K562 (cell line): Measurements from ENCODE around the gene ADD2. TPM values are rescaled to one million over a fixed set of nuclear protein-coding genes. Genes with fewer than 3 reads are reported as not detected.

Experiments used
- E4F1 ChIP-seq: fragments of 250-450 bp; sonication (Bioruptor Pico); IDR thresholded peaks from 2 replicates; pipeline ENCODE4 v1.5.0; 2021; ENCODE audit warnings: mild to moderate bottlenecking, borderline replicate concordance
- KLF13 ChIP-seq: fragments of 450-650 bp; IDR thresholded peaks from 2 replicates; pipeline ENCODE4 v1.6.1; 2016; ENCODE audit warnings: missing genetic modification characterization, low read depth, mild to moderate bottlenecking, missing compliant biosample characterization, moderate library complexity, borderline replicate concordance
- MAX ChIP-seq: sonication (generic); formaldehyde crosslinking; IDR thresholded peaks from 2 replicates; pipeline ENCODE4 v1.9.0; 2022; ENCODE audit warnings: mild to moderate bottlenecking, missing genetic modification reagents
- ZNF24 ChIP-seq: fragments of 450-650 bp; IDR thresholded peaks from 2 replicates; pipeline ENCODE4 v1.6.1; 2016
- ZNF311 ChIP-seq: fragments of 250-450 bp; sonication (Bioruptor Pico); IDR thresholded peaks from 2 replicates; pipeline ENCODE4 v1.4.0; 2020; ENCODE audit warnings: mild to moderate bottlenecking, moderate library complexity
- ZNF584 ChIP-seq: fragments of 200-800 bp; sonication (Bioruptor generic); IDR thresholded peaks from 2 replicates; pipeline ENCODE4 v1.6.1; 2016; ENCODE audit warnings: low read depth, mild to moderate bottlenecking, missing genetic modification characterization, missing compliant biosample characterization
- ZNF76 ChIP-seq: fragments of 250-450 bp; sonication (Bioruptor Pico); IDR thresholded peaks from 2 replicates; pipeline ENCODE4 v1.4.0; 2020; ENCODE audit warnings: mild to moderate bottlenecking, moderate library complexity, borderline replicate concordance
- polyA plus RNA-seq, 8 experiments: library from polyadenylated mRNA; depleted of rRNA in 4 of 8; stranded (reverse) in 5 of 8; unstranded in 3 of 8; fragments of >200 nt; fragmentation: Nextera tagmentation in 2 of 8; fragmentation: Illumina TruSeq in 1 of 8; extraction: Ambion mirVana in 2 of 8; extraction: Trizol in 1 of 8; gene quantifications; 2 replicates each; pipeline versions ENCODE4 v1.2.1 to v1.2.3, GENCODE V29; 2011 to 2014; ENCODE audit warnings: inconsistent platforms in 1 of 8, missing spikeins in 1 of 8
- total RNA-seq, 7 experiments: library from RNA; depleted of rRNA in 6 of 7; stranded (reverse); fragments of >200 nt in 6 of 7; fragmentation: Illumina TruSeq in 2 of 7; extraction: Trizol in 2 of 7; gene quantifications; 2 replicates each; pipeline versions ENCODE4 v1.2.1 to v1.2.3, GENCODE V29; 2011 to 2021; ENCODE audit warnings: low replicate concordance in 1 of 7
- TF ChIP-seq, protein P1 (sequence below): fragments of 450-650 bp; IDR thresholded peaks from 2 replicates; pipeline ENCODE4 v1.7.1; 2018; ENCODE audit warnings: mild to moderate bottlenecking, low read depth; ENCODE audit not compliant: partially characterized antibody
- TF ChIP-seq, protein P2 (sequence below): fragments of 450-650 bp; formaldehyde crosslinking; IDR thresholded peaks from 2 replicates; pipeline ENCODE4 v1.4.0; 2022; ENCODE audit warnings: missing genetic modification characterization
- TF ChIP-seq, protein P3 (sequence below): fragments of 450-650 bp; IDR thresholded peaks from 2 replicates; pipeline ENCODE4 v1.6.1; 2018; ENCODE audit warnings: mild to moderate bottlenecking, low read depth; ENCODE audit not compliant: partially characterized antibody

The ADD2 gene
- total and polyA plus RNA-seq, 9 of the 15 experiments (the other 6 are each of a cell fraction or from before 2014, with no cell fraction given) = 3.5 to 63.0 (median 36.2) TPM

GRCh38 chr2:70626254-70626990, 141.6 kb downstream of the ADD2 start (continued):
- TF ChIP-seq, protein P1, sequence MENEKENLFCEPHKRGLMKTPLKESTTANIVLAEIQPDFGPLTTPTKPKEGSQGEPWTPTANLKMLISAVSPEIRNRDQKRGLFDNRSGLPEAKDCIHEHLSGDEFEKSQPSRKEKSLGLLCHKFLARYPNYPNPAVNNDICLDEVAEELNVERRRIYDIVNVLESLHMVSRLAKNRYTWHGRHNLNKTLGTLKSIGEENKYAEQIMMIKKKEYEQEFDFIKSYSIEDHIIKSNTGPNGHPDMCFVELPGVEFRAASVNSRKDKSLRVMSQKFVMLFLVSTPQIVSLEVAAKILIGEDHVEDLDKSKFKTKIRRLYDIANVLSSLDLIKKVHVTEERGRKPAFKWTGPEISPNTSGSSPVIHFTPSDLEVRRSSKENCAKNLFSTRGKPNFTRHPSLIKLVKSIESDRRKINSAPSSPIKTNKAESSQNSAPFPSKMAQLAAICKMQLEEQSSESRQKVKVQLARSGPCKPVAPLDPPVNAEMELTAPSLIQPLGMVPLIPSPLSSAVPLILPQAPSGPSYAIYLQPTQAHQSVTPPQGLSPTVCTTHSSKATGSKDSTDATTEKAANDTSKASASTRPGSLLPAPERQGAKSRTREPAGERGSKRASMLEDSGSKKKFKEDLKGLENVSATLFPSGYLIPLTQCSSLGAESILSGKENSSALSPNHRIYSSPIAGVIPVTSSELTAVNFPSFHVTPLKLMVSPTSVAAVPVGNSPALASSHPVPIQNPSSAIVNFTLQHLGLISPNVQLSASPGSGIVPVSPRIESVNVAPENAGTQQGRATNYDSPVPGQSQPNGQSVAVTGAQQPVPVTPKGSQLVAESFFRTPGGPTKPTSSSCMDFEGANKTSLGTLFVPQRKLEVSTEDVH = no peak
- TF ChIP-seq ZNF584 (CRISPR knock-in tag) (no peak), MAX (CRISPR knock-in tag) (no peak), ZNF311 (CRISPR knock-in tag) (no peak), ZNF24 (no peak), ZNF76 (CRISPR knock-in tag) (no peak), E4F1 (no peak), KLF13 (tag) (no peak)
- TF ChIP-seq, protein P2, sequence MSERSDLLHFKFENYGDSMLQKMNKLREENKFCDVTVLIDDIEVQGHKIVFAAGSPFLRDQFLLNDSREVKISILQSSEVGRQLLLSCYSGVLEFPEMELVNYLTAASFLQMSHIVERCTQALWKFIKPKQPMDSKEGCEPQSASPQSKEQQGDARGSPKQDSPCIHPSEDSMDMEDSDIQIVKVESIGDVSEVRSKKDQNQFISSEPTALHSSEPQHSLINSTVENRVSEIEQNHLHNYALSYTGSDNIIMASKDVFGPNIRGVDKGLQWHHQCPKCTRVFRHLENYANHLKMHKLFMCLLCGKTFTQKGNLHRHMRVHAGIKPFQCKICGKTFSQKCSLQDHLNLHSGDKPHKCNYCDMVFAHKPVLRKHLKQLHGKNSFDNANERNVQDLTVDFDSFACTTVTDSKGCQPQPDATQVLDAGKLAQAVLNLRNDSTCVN (CRISPR knock-in tag) = no peak
- TF ChIP-seq, protein P3, sequence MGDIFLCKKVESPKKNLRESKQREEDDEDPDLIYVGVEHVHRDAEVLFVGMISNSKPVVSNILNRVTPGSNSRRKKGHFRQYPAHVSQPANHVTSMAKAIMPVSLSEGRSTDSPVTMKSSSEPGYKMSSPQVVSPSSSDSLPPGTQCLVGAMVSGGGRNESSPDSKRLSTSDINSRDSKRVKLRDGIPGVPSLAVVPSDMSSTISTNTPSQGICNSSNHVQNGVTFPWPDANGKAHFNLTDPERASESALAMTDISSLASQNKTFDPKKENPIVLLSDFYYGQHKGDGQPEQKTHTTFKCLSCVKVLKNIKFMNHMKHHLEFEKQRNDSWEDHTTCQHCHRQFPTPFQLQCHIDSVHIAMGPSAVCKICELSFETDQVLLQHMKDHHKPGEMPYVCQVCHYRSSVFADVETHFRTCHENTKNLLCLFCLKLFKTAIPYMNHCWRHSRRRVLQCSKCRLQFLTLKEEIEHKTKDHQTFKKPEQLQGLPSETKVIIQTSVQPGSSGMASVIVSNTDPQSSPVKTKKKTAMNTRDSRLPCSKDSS = no peak
- TF ChIP-seq, all 486 proteins: peak for 0
